ENCODE results near the gene LTBR. TPM values are rescaled to one million over a fixed set of nuclear protein-coding genes. Genes with fewer than 3 reads are reported as not detected.

The LTBR gene
- polyA plus RNA-seq, 3 donors, result 56.4 to 108 (median 60.6) TPM

- no peaks in the 10 kb centered on the region for H3K36me3 ChIP-seq (replicated peaks in 1 of 2; ENCODE audit: control insufficient read depth in 1 of 2, insufficient read depth in 2 of 2, low read length in 2 of 2)
- H3K27me3 Mint-ChIP-seq (ENCODE audit: low read depth in 3 of 3), result peaks cover 0 to 6% (median 3%) of the 10 kb centered on the region in 3 donors
- WGBS (ENCODE audit: insufficient coverage), result 49% methylated on average over 4 of the region's 5 CpGs
- H3K9me3 Mint-ChIP-seq, result peaks cover 0 to 2% (median 0%) of the 10 kb centered on the region in 7 donors
- peaks cover 4% of the 10 kb centered on the region for H3K79me2 ChIP-seq (ENCODE audit: insufficient read depth, low read length)
- intact Hi-C loops (cut with micrococcal nuclease), result no loop called here
- no peak overlapping the region for H3K4me2 ChIP-seq (replicated peaks; ENCODE audit: extremely low read depth, low read length, poor library complexity, severe bottlenecking)
- H3K4me1 Mint-ChIP-seq, result peaks cover 70% of the 10 kb centered on the region
- H4K20me1 ChIP-seq (ENCODE audit: insufficient read depth, low read length), result no peaks in the 10 kb centered on the region
- no peaks in the 10 kb centered on the region for H3K27me3 ChIP-seq (ENCODE audit: control insufficient read depth in 2 of 2, insufficient read depth in 2 of 2, low read length in 2 of 2)
- peaks cover 63 to 69% of the 10 kb centered on the region in 2 donors for H3K4me1 ChIP-seq (ENCODE audit: control insufficient read depth in 1 of 2, insufficient read depth in 2 of 2, low read length in 2 of 2)
- DNase-seq, result no peak
- H3K9me3 ChIP-seq (replicated peaks in 1 of 2; ENCODE audit: control insufficient read depth in 1 of 2, insufficient read depth in 1 of 2, low read length in 2 of 2), result no peaks in the 10 kb centered on the region
- H3K27ac Mint-ChIP-seq, result peak overlapping the region in 5 of 7 donors; percentile 24 to 89 (median 78)
- H3K36me3 Mint-ChIP-seq, result peaks cover 0 to 3% of the 10 kb centered on the region in 2 donors
- H2AFZ ChIP-seq (ENCODE audit: insufficient read depth, low read depth, low read length, poor library complexity, severe bottlenecking), result no peak overlapping the region
- no peak overlapping the region for H3K4me3 Mint-ChIP-seq
- no peak overlapping the region for H3K9ac ChIP-seq (ENCODE audit: insufficient read depth, low read length, poor library complexity, severe bottlenecking)
- H3K27ac ChIP-seq (ENCODE audit: low read depth in 1 of 2, low read length in 2 of 2), result peak overlapping the region in 1 of 2 donors; percentile 22
- no peak for TF ChIP-seq CTCF (IDR thresholded peaks at IDR 0.05)
- H3K4me3 ChIP-seq (replicated peaks in 1 of 3; ENCODE audit: low read depth in 2 of 3, low read length in 3 of 3), result no peak overlapping the region
These were observed 32.3 kb upstream of the LTBR start for GRCh38 chr12:6351622-6352021.

GRCh38 chr12:6352193-6353173, 31.5 kb upstream of the LTBR start:
- Histone ChIP-seq H3K4me1 (ENCODE audit: control insufficient read depth in 1 of 2, insufficient read depth in 2 of 2, low read length in 2 of 2) (peaks cover 63 to 69% of the 10 kb centered on the region in 2 donors), H3K27ac (ENCODE audit: low read depth in 1 of 2, low read length in 2 of 2) (peak overlapping the region; percentile 44 to 64), H3K27me3 (ENCODE audit: control insufficient read depth in 2 of 2, insufficient read depth in 2 of 2, low read length in 2 of 2) (no peaks in the 10 kb centered on the region), H3K36me3 (replicated peaks in 1 of 2; ENCODE audit: control insufficient read depth in 1 of 2, insufficient read depth in 2 of 2, low read length in 2 of 2) (no peaks in the 10 kb centered on the region), H3K4me2 (replicated peaks; ENCODE audit: extremely low read depth, low read length, poor library complexity, severe bottlenecking) (peak overlapping the region; percentile 16), H2AFZ (ENCODE audit: insufficient read depth, low read depth, low read length, poor library complexity, severe bottlenecking) (no peak overlapping the region), H3K9me3 (replicated peaks in 1 of 2; ENCODE audit: control insufficient read depth in 1 of 2, insufficient read depth in 1 of 2, low read length in 2 of 2) (no peaks in the 10 kb centered on the region), H3K4me3 (replicated peaks in 1 of 3; ENCODE audit: low read depth in 2 of 3, low read length in 3 of 3) (no peak overlapping the region), H3K79me2 (ENCODE audit: insufficient read depth, low read length) (no peaks in the 10 kb centered on the region), H4K20me1 (ENCODE audit: insufficient read depth, low read length) (no peaks in the 10 kb centered on the region), H3K9ac (ENCODE audit: insufficient read depth, low read length, poor library complexity, severe bottlenecking) (no peak overlapping the region)
- Mint-ChIP-seq H3K4me1 (peaks cover 70% of the 10 kb centered on the region), H3K27ac (peak overlapping the region; percentile 49 to 89 (median 83)), H3K4me3 (peak overlapping the region in 1 of 2 donors; percentile 15), H3K27me3 (ENCODE audit: low read depth in 3 of 3) (peaks cover 0 to 6% (median 2%) of the 10 kb centered on the region in 3 donors), H3K9me3 (peaks cover 0 to 3% (median 0%) of the 10 kb centered on the region in 7 donors), H3K36me3 (no peaks in the 10 kb centered on the region)
- intact Hi-C loops (cut with micrococcal nuclease), result no loop called here
- TF ChIP-seq CTCF (IDR thresholded peaks at IDR 0.05), result no peak
- peak in 2 of 3 donors; percentile 72 to 73 for DNase-seq
- WGBS (ENCODE audit: insufficient coverage), result 38% methylated on average over 3 of the region's 9 CpGs

Measured in CD14-positive monocyte (primary cell).